GM19455 (cell line): ENCODE measurements around the gene ERVFRD-1.
"Not testable (repeated sequence)": the region's sequence is repeated elsewhere in the genome, so short reads cannot be mapped to it uniquely, and the experiment has no call there.

ENCODE experiments used
- ATAC-seq: cut with Tn5 transposase; IDR thresholded peaks from one replicate; pipeline ENCODE4 v1.9.1; 2021; ENCODE audit not compliant: unreplicated experiment

The ERVFRD-1 gene

GRCh38 chr6:11129908-11130565 is 18.5 kb upstream of the ERVFRD-1 start:
- no peak for ATAC-seq

GRCh38 chr6:11128608-11129007 is 17.1 kb upstream of the ERVFRD-1 start:
- ATAC-seq = no peak

- ATAC-seq = no peak
Measured at GRCh38 chr6:11126876-11127275, 15.4 kb upstream of the ERVFRD-1 start.

- no peak for ATAC-seq
Measured at GRCh38 chr6:11123978-11124377, 12.5 kb upstream of the ERVFRD-1 start.

- no peak for ATAC-seq
Measured at GRCh38 chr6:11122380-11122779, 10.9 kb upstream of the ERVFRD-1 start.

GRCh38 chr6:11121851-11122250 is 10.3 kb upstream of the ERVFRD-1 start:
- no peak for ATAC-seq

- no peak for ATAC-seq
Measured at GRCh38 chr6:11120271-11121005, 8.9 kb upstream of the ERVFRD-1 start.

- ATAC-seq = not testable (repeated sequence)
Measured at GRCh38 chr6:11115808-11116536, 4.4 kb upstream of the ERVFRD-1 start.

- ATAC-seq = no peak
Measured at GRCh38 chr6:11113038-11113437, 1.5 kb upstream of the ERVFRD-1 start.

- ATAC-seq = no peak
Measured at GRCh38 chr6:11111769-11112437, 378 bp upstream of the ERVFRD-1 start.

- ATAC-seq = no peak
Measured at GRCh38 chr6:11108726-11109125, 2.8 kb downstream of the ERVFRD-1 start.

GRCh38 chr6:11103065-11103464 is 8.5 kb downstream of the ERVFRD-1 start:
- ATAC-seq = no peak

GRCh38 chr6:11101417-11101816 is 10.1 kb downstream of the ERVFRD-1 start:
- ATAC-seq = no peak

- no peak for ATAC-seq
Measured at GRCh38 chr6:11098004-11098403, 13.5 kb downstream of the ERVFRD-1 start.

- no peak for ATAC-seq
Measured at GRCh38 chr6:11097476-11097875, 14.0 kb downstream of the ERVFRD-1 start.

- no peak for ATAC-seq
Measured at GRCh38 chr6:11096109-11096508, 15.4 kb downstream of the ERVFRD-1 start.

GRCh38 chr6:11094941-11095340 is 16.6 kb downstream of the ERVFRD-1 start:
- no peak for ATAC-seq

GRCh38 chr6:11094411-11094851 is 17.1 kb downstream of the ERVFRD-1 start:
- peak; percentile 46 for ATAC-seq

GRCh38 chr6:11093626-11094410 is 17.7 kb downstream of the ERVFRD-1 start, which contains the start of gene SMIM13:
Gene SMIM13 (plus strand): TSS chr6:11093834. CDS start chr6:11094314, 480 bp downstream.
- peak; percentile 88 for ATAC-seq

GRCh38 chr6:11093376-11093625 is 18.2 kb downstream of the ERVFRD-1 start:
- peak; percentile 33 for ATAC-seq
